Activated CD8-positive, alpha-beta T cell treated with anti-CD3 and anti-CD28 coated beads for 36 hours (primary cell): ENCODE results near the gene DNAJC19. TPM values are rescaled to one million over a fixed set of nuclear protein-coding genes. Genes with fewer than 3 reads are reported as not detected.
A peak's percentile ranks its signal among the peaks of the same experiment; 100 is the strongest.

ENCODE experiments used
- ATAC-seq: fragments of 200-7000 bp; cut with Tn5 transposase; one replicate; pipeline ENCODE4 v1.10.0; 2021; ENCODE audit warnings: mild to moderate bottlenecking, moderate library complexity
- CTCF ChIA-PET: fragments of 350-600 bp; sonication (Branson Sonifier 250); formaldehyde crosslinking; loops from one replicate; lab custom pipeline; 2021; ENCODE audit warnings: antibody characterized with exemption; lab: Charles Lee
- POLR2A ChIA-PET: fragments of 350-600 bp; sonication (Branson Sonifier 250); formaldehyde crosslinking; loops from one replicate; lab custom pipeline; 2021; ENCODE audit warnings: antibody characterized with exemption; lab: Charles Lee
- DNase-seq: peaks from one replicate; pipeline ENCODE4 v3.0.0-alpha.2; 2020
- H3K27ac Mint-ChIP-seq: one replicate; pipeline ENCODE4 v1.8.0; 2021; ENCODE audit warnings: mild to moderate bottlenecking, mixed read lengths
- H3K27me3 Mint-ChIP-seq: one replicate; pipeline ENCODE4 v1.8.0; 2021; ENCODE audit warnings: mixed read lengths
- H3K36me3 Mint-ChIP-seq: one replicate; pipeline ENCODE4 v1.8.0; 2021; ENCODE audit warnings: low read depth, mixed read lengths
- H3K4me1 Mint-ChIP-seq: one replicate; pipeline ENCODE4 v1.8.0; 2021; ENCODE audit warnings: low read depth, mixed read lengths
- H3K4me3 Mint-ChIP-seq: one replicate; pipeline ENCODE4 v1.8.0; 2021; ENCODE audit warnings: mild to moderate bottlenecking, moderate library complexity, mixed read lengths
- H3K9me3 Mint-ChIP-seq: one replicate; pipeline ENCODE4 v1.8.0; 2021; ENCODE audit warnings: mixed read lengths
- CTCF ChIP-seq: fragments of 200-600 bp; IDR thresholded peaks from one replicate; pipeline ENCODE4 v1.8.0; 2022; ENCODE audit warnings: antibody characterized with exemption, mild to moderate bottlenecking
- intact Hi-C: fragments of 100-400 bp; cut with micrococcal nuclease; formaldehyde crosslinking; loops from one replicate; pipeline ENCODE4 v1.10.0; 2022
- total RNA-seq, 2 experiments: library from RNA; stranded (reverse); gene quantifications; one replicate each; pipeline ENCODE4 v1.2.3, GENCODE V29; 2021

Gene DNAJC19
- total RNA-seq, 2 experiments from 2014 or later: 67.6 to 69.3 TPM

- Mint-ChIP-seq H3K4me1 (peaks cover 7% of the 10 kb centered on the region), H3K27ac (peak overlapping the region; percentile 57), H3K9me3 (no peaks in the 10 kb centered on the region), H3K27me3 (no peaks in the 10 kb centered on the region), H3K4me3 (no peak overlapping the region), H3K36me3 (peaks cover 44% of the 10 kb centered on the region)
- DNase-seq (no peak), ATAC-seq (no peak)
- POLR2A ChIA-PET: interaction anchor here (0.6 kb wide), 1 partner anchor 664 kb away, joined by 3 read pairs; no protein-coding TSS in a partner anchor
- CTCF ChIA-PET: interaction anchor here (1.0 kb wide), 1 partner anchor 33 kb away, joined by 3 read pairs; no protein-coding TSS in a partner anchor
- no peak for TF ChIP-seq CTCF
- intact Hi-C loops: no loop called here
Measured at GRCh38 chr3:180947761-180948390, 41.7 kb downstream of the DNAJC19 start.

GRCh38 chr3:180940826-180941225, 48.7 kb downstream of the DNAJC19 start:
- H3K27me3 Mint-ChIP-seq: no peaks in the 10 kb centered on the region
- intact Hi-C loops: no loop called here

GRCh38 chr3:180934638-180935037, 54.9 kb downstream of the DNAJC19 start:
- DNase-seq (no peak), ATAC-seq (no peak)
- peaks cover 45% of the 10 kb centered on the region for H3K36me3 Mint-ChIP-seq
- no peak for TF ChIP-seq CTCF
- POLR2A ChIA-PET: interaction anchor here (1.1 to 1.2 kb wide), 2 partner anchors 9 to 22 kb away, joined by 4 to 6 read pairs; partner anchors contain the start of gene FXR1
- intact Hi-C loops: no loop called here
- H3K4me3 Mint-ChIP-seq: no peak overlapping the region
- peaks cover 33% of the 10 kb centered on the region for H3K4me1 Mint-ChIP-seq
- no peaks in the 10 kb centered on the region for H3K9me3 Mint-ChIP-seq
- CTCF ChIA-PET: interaction anchor here (0.9 to 1.2 kb wide), 2 partner anchors 22 to 23 kb away, joined by 3 to 5 read pairs; no protein-coding TSS in a partner anchor
- H3K27me3 Mint-ChIP-seq: no peaks in the 10 kb centered on the region
- H3K27ac Mint-ChIP-seq: no peak overlapping the region

More at GRCh38 chr3:180940826-180941225, 48.7 kb downstream of the DNAJC19 start:
- Mint-ChIP-seq H3K36me3 (peaks cover 49% of the 10 kb centered on the region), H3K9me3 (no peaks in the 10 kb centered on the region), H3K4me1 (peaks cover 8% of the 10 kb centered on the region), H3K4me3 (no peak overlapping the region), H3K27ac (no peak overlapping the region)
- CTCF ChIA-PET: no interaction called here
- no peak for TF ChIP-seq CTCF
- DNase-seq (no peak), ATAC-seq (no peak)
- POLR2A ChIA-PET: no interaction called here

Other genes with a start within 250 kb of the DNAJC19 start
- 100 to 1,000 TPM; 169 to 174 TPM for gene FXR1, start 77.1 kb downstream of the DNAJC19 start, total RNA-seq